HCT116 (cell line): ENCODE results near the gene HES5. TPM values are rescaled to one million over a fixed set of nuclear protein-coding genes. Genes with fewer than 3 reads are reported as not detected.

Experiments
- ATAC-seq: fragments of 200-7000 bp; cut with Tn5 transposase; 2 replicates; pipeline ENCODE4 v1.9.1; 2020; ENCODE audit warnings: mild to moderate bottlenecking, moderate library complexity
- BruUV-seq: library from RNA; stranded (reverse); fragments of 400-500 nt; replicated peaks from 2 replicates; lab custom pipeline; 2021; lab: Mats Ljungman, UMichigan
- CTCF ChIA-PET: fragments of 300-600 bp; sonication (Branson Sonifier 250); formaldehyde crosslinking; loops from one replicate; lab custom pipeline; 2021; ENCODE audit warnings: antibody characterized with exemption; lab: Charles Lee
- POLR2A ChIA-PET: fragments of 300-600, 350-600 bp; sonication (Branson Sonifier 250); formaldehyde crosslinking; loops from one replicate; lab custom pipeline; 2021; ENCODE audit warnings: antibody characterized with exemption; lab: Charles Lee
- RAD21 ChIA-PET, 2 experiments: fragments of 300-600 bp; sonication (Branson Sonifier 250); formaldehyde crosslinking; loops; one replicate each; lab custom pipeline; 2023; ENCODE audit warnings: low total read pairs in 2 of 2; ENCODE audit not compliant: uncharacterized antibody in 2 of 2, unreplicated experiment in 2 of 2, low non-redundant PET in 1 of 2; lab: Charles Lee
- DNase-seq: peaks from one replicate; pipeline ENCODE4 v3.0.0-alpha.2; 2010; ENCODE audit warnings: low read depth, low spot score
- H2AFZ ChIP-seq: fragments of 200-600 bp; shearing (Covaris generic), sonication (generic); 2 replicates; pipeline ENCODE4 v1.6.1; 2017; ENCODE audit warnings: low read depth, mixed run types, mixed read lengths, antibody characterized with exemption, low read length; ENCODE audit not compliant: poor library complexity, severe bottlenecking
- H3K27ac ChIP-seq: 2 replicates; pipeline ENCODE4 v1.5.1; 2012; ENCODE audit warnings: low read depth, low read length
- H3K27me3 ChIP-seq: fragments of 200-600 bp; sonication (generic); 2 replicates; pipeline ENCODE4 v1.6.1; 2016; ENCODE audit warnings: mixed run types, low read length, mixed read lengths; ENCODE audit not compliant: insufficient read depth
- H3K36me3 ChIP-seq, 2 experiments: fragments of 200-500 bp in 1 of 2; fragments of 200-600 bp in 1 of 2; sonication (Bioruptor generic) in 1 of 2; sonication (generic) in 1 of 2; 2 replicates each; pipeline versions ENCODE4 v1.5.1 to v1.6.1; 2014 to 2016; ENCODE audit warnings: low read length in 2 of 2, inconsistent platforms in 1 of 2, mixed read lengths in 1 of 2, mixed run types in 1 of 2; ENCODE audit not compliant: insufficient read depth in 2 of 2, control insufficient read depth in 1 of 2
- H3K4me1 ChIP-seq, 2 experiments: fragments of 200-600 bp in 1 of 2; sonication (generic) in 1 of 2; 2 replicates each; pipeline versions ENCODE4 v1.5.1 to v1.6.1; 2012 to 2017; ENCODE audit warnings: low read length in 2 of 2, inconsistent platforms in 1 of 2, mild to moderate bottlenecking in 1 of 2, mixed read lengths in 1 of 2, mixed run types in 1 of 2, moderate library complexity in 1 of 2; ENCODE audit not compliant: insufficient read depth in 2 of 2, control insufficient read depth in 1 of 2
- H3K4me2 ChIP-seq: fragments of 200-600 bp; sonication (generic); 2 replicates; pipeline ENCODE4 v1.6.1; 2017; ENCODE audit warnings: mixed run types, low read length, mixed read lengths
- H3K4me3 ChIP-seq, 2 experiments: fragments of 200-600 bp in 1 of 2; sonication (generic) in 1 of 2; replicated peaks in 1 of 2; 2 replicates each; pipeline ENCODE4 v1.5.1; 2011 to 2016; ENCODE audit warnings: low read length in 2 of 2, control low read depth in 1 of 2, low read depth in 1 of 2, mild to moderate bottlenecking in 1 of 2, mixed read lengths in 1 of 2, mixed run types in 1 of 2
- H3K79me2 ChIP-seq: fragments of 200-600 bp; sonication (generic); 2 replicates; pipeline ENCODE4 v1.6.1; 2017; ENCODE audit warnings: mild to moderate bottlenecking, mixed run types, low read length, moderate library complexity, mixed read lengths; ENCODE audit not compliant: insufficient read depth
- H3K9ac ChIP-seq: fragments of 200-600 bp; sonication (generic); 2 replicates; pipeline ENCODE4 v1.6.1; 2016; ENCODE audit warnings: low read length, mixed read lengths
- H3K9me2 ChIP-seq: fragments of 200-600 bp; sonication (generic), shearing (Covaris generic); 2 replicates; pipeline ENCODE4 v1.6.1; 2017; ENCODE audit warnings: mixed run types, mild to moderate bottlenecking, moderate library complexity; ENCODE audit not compliant: insufficient read depth
- H3K9me3 ChIP-seq, 2 experiments: fragments of 200-500 bp in 1 of 2; fragments of 200-600 bp in 1 of 2; sonication (Bioruptor generic) in 1 of 2; sonication (generic) in 1 of 2; 2 replicates each; pipeline ENCODE4 v1.6.1; 2014 to 2017; ENCODE audit warnings: low read length in 2 of 2, mixed read lengths in 2 of 2, inconsistent platforms in 1 of 2, low read depth in 1 of 2, mild to moderate bottlenecking in 1 of 2, mixed run types in 1 of 2, moderate library complexity in 1 of 2; ENCODE audit not compliant: control insufficient read depth in 1 of 2, insufficient read depth in 1 of 2
- H4K20me1 ChIP-seq: fragments of 200-600 bp; sonication (generic), shearing (Covaris generic); 2 replicates; pipeline ENCODE4 v1.6.1; 2017; ENCODE audit warnings: mixed run types, mild to moderate bottlenecking, moderate library complexity; ENCODE audit not compliant: insufficient read depth
- CEBPB ChIP-seq: IDR thresholded peaks from 2 replicates; pipeline ENCODE4 v1.6.1; 2012; ENCODE audit warnings: low read depth
- EZH2phosphoT487 ChIP-seq: fragments of 200-600 bp; IDR thresholded peaks from 2 replicates; pipeline ENCODE4 v1.6.1; 2018; ENCODE audit warnings: antibody characterized with exemption, borderline replicate concordance
- JUND ChIP-seq: IDR thresholded peaks from 2 replicates; pipeline ENCODE4 v1.6.1; 2012
- POLR2AphosphoS5 ChIP-seq: IDR thresholded peaks from 2 replicates; pipeline ENCODE4 v1.6.1; 2011; ENCODE audit warnings: mild to moderate bottlenecking, low read depth, low read length, moderate library complexity
- SP1 ChIP-seq: IDR thresholded peaks from 2 replicates; pipeline ENCODE4 v1.6.1; 2012; ENCODE audit warnings: low read depth
- SRF ChIP-seq: IDR thresholded peaks from 2 replicates; pipeline ENCODE4 v1.6.1; 2012; ENCODE audit warnings: low read depth
- YY1 ChIP-seq: IDR thresholded peaks from 2 replicates; pipeline ENCODE4 v1.6.1; 2011; ENCODE audit warnings: low read length, low read depth, moderate library complexity, mild to moderate bottlenecking; ENCODE audit not compliant: insufficient replicate concordance; ENCODE audit errors: extremely low read depth
- ZNF274 ChIP-seq: fragments of 200-500 bp; sonication (Bioruptor generic); IDR thresholded peaks from 2 replicates; pipeline ENCODE4 v1.6.1; 2014; ENCODE audit warnings: mild to moderate bottlenecking, low read depth, low read length, inconsistent platforms
- intact Hi-C: fragments of 100-400 bp; cut with micrococcal nuclease; formaldehyde crosslinking; loops from 2 replicates; pipeline ENCODE4 v1.10.0; 2022
- total RNA-seq: library from RNA; stranded (reverse); gene quantifications from one replicate; pipeline ENCODE4 v1.2.1, GENCODE V29; 2021; ENCODE audit not compliant: unreplicated experiment
- TF ChIP-seq, protein P1 (sequence below): IDR thresholded peaks from 2 replicates; pipeline ENCODE4 v1.6.1; 2012
- TF ChIP-seq, protein P2 (sequence below), 3 experiments: fragments of 200-600 bp in 1 of 3; sonication (generic) in 1 of 3; IDR thresholded peaks in 2 of 3; conservative IDR thresholded peaks in 1 of 3; 2 replicates each; pipeline ENCODE4 v1.5.1; 2012 to 2017; ENCODE audit warnings: low read depth in 2 of 3, low read length in 2 of 3, antibody characterized with exemption in 1 of 3, borderline replicate concordance in 1 of 3, control low read depth in 1 of 3, mild to moderate bottlenecking in 1 of 3, mixed read lengths in 1 of 3, mixed run types in 1 of 3, moderate library complexity in 1 of 3; ENCODE audit not compliant: insufficient read depth in 1 of 3
- TF ChIP-seq, protein P3 (sequence below): IDR thresholded peaks from 2 replicates; pipeline ENCODE4 v1.6.1; 2012; ENCODE audit warnings: low read depth
- TF ChIP-seq, protein P4 (sequence below): IDR thresholded peaks from 2 replicates; pipeline ENCODE4 v1.6.1; 2011; ENCODE audit warnings: mild to moderate bottlenecking, low read length, moderate library complexity; ENCODE audit not compliant: insufficient replicate concordance; ENCODE audit errors: extremely low read depth

Gene HES5
- total RNA-seq, 1 experiment from 2014 or later, result not detected

DNA sequence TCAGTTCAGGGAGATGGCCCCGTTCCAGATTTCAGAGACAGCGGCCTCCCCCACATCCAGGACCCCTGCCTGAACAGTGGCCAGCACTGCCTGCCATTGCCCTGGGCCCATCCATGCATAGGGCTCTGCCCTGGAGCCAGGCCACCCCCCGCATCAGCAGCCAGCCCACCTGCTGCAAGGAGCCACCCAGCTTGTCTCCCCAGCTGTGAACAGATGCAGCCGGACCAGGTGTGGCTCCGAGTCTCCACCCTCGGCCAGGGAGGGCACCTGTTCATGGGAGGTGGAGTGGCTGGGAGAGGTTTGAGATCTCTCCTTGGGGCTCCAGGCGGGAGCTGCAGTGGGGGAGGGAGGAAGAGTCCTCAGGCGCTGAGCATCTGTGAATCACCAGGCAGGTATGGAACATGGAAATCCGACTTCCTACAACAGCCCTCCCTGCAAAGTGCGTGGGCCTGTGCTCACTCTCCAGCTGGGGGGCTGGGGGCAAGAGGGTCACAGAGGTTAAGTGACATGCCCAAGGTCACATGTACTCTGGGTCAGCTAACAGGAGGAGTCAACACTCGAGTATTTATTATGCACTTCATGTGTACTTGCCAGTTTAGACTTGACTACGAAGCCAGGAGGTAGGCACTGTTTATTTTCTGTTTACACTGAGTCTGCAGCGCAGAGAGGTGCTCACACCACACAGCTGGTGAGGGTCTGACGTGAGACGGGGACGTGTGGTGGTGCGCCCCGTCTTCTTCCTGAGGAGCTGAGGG lies 4.8 kb upstream of the HES5 start:
- peak overlapping the region; percentile 26 for H3K9ac ChIP-seq
- H3K4me3 ChIP-seq, result peak overlapping the region in 1 of 2 experiments; percentile 36; a peak in 2 of 4 replicates
- H3K27me3 ChIP-seq, result no peaks in the 10 kb centered on the region
- H2AFZ ChIP-seq, result no peak overlapping the region
- no peaks in the 10 kb centered on the region for H3K79me2 ChIP-seq
- TF ChIP-seq, protein P1, sequence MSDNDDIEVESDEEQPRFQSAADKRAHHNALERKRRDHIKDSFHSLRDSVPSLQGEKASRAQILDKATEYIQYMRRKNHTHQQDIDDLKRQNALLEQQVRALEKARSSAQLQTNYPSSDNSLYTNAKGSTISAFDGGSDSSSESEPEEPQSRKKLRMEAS, result no peak
- TF ChIP-seq, protein P2, sequence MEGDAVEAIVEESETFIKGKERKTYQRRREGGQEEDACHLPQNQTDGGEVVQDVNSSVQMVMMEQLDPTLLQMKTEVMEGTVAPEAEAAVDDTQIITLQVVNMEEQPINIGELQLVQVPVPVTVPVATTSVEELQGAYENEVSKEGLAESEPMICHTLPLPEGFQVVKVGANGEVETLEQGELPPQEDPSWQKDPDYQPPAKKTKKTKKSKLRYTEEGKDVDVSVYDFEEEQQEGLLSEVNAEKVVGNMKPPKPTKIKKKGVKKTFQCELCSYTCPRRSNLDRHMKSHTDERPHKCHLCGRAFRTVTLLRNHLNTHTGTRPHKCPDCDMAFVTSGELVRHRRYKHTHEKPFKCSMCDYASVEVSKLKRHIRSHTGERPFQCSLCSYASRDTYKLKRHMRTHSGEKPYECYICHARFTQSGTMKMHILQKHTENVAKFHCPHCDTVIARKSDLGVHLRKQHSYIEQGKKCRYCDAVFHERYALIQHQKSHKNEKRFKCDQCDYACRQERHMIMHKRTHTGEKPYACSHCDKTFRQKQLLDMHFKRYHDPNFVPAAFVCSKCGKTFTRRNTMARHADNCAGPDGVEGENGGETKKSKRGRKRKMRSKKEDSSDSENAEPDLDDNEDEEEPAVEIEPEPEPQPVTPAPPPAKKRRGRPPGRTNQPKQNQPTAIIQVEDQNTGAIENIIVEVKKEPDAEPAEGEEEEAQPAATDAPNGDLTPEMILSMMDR (IDR thresholded peaks at IDR 0.05 in 2 of 3, conservative IDR thresholded peaks at IDR 0.05 in 1 of 3; ENCODE audit: borderline replicate concordance in 1 of 3, insufficient read depth in 1 of 3, low read depth in 2 of 3, low read length in 2 of 3), result no peak
- TF ChIP-seq YY1 (no peak), CEBPB (no peak), POLR2AphosphoS5 (no peak), EZH2phosphoT487 (no peak), SRF (no peak), JUND (no peak), ZNF274 (no peak), SP1 (no peak)
- TF ChIP-seq, protein P3, sequence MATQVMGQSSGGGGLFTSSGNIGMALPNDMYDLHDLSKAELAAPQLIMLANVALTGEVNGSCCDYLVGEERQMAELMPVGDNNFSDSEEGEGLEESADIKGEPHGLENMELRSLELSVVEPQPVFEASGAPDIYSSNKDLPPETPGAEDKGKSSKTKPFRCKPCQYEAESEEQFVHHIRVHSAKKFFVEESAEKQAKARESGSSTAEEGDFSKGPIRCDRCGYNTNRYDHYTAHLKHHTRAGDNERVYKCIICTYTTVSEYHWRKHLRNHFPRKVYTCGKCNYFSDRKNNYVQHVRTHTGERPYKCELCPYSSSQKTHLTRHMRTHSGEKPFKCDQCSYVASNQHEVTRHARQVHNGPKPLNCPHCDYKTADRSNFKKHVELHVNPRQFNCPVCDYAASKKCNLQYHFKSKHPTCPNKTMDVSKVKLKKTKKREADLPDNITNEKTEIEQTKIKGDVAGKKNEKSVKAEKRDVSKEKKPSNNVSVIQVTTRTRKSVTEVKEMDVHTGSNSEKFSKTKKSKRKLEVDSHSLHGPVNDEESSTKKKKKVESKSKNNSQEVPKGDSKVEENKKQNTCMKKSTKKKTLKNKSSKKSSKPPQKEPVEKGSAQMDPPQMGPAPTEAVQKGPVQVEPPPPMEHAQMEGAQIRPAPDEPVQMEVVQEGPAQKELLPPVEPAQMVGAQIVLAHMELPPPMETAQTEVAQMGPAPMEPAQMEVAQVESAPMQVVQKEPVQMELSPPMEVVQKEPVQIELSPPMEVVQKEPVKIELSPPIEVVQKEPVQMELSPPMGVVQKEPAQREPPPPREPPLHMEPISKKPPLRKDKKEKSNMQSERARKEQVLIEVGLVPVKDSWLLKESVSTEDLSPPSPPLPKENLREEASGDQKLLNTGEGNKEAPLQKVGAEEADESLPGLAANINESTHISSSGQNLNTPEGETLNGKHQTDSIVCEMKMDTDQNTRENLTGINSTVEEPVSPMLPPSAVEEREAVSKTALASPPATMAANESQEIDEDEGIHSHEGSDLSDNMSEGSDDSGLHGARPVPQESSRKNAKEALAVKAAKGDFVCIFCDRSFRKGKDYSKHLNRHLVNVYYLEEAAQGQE, result no peak
- TF ChIP-seq, protein P4, sequence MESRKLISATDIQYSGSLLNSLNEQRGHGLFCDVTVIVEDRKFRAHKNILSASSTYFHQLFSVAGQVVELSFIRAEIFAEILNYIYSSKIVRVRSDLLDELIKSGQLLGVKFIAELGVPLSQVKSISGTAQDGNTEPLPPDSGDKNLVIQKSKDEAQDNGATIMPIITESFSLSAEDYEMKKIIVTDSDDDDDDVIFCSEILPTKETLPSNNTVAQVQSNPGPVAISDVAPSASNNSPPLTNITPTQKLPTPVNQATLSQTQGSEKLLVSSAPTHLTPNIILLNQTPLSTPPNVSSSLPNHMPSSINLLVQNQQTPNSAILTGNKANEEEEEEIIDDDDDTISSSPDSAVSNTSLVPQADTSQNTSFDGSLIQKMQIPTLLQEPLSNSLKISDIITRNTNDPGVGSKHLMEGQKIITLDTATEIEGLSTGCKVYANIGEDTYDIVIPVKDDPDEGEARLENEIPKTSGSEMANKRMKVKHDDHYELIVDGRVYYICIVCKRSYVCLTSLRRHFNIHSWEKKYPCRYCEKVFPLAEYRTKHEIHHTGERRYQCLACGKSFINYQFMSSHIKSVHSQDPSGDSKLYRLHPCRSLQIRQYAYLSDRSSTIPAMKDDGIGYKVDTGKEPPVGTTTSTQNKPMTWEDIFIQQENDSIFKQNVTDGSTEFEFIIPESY, result no peak
- POLR2A ChIA-PET, result interaction anchor here (1.6 to 1.7 kb wide), 2 partner anchors 8 to 11 kb away, joined by 4 to 6 read pairs; partner anchors contain the start of gene PANK4
- CTCF ChIA-PET, result interaction anchor here (1.0 to 1.3 kb wide), 2 partner anchors 9 to 11 kb away, joined by 6 read pairs; partner anchors contain the start of gene PANK4
- no peaks in the 10 kb centered on the region for H4K20me1 ChIP-seq
- ATAC-seq (peak; percentile 72), DNase-seq (no peak)
- peak overlapping the region; percentile 78 for H3K4me2 ChIP-seq
- intact Hi-C loops, result no loop called here
- no peaks in the 10 kb centered on the region for H3K9me3 ChIP-seq
- RAD21 ChIA-PET, result no interaction called here
- no peak overlapping the region; the same call in 1 of the 2 replicates for H3K27ac ChIP-seq
- no TSS peak for BruUV-seq
- no peaks in the 10 kb centered on the region for H3K9me2 ChIP-seq
- H3K4me1 ChIP-seq, result peaks cover 12 to 31% of the 10 kb centered on the region in 2 experiments; a peak in 3 of 4 replicates
- no peaks in the 10 kb centered on the region for H3K36me3 ChIP-seq
